IMR-90 (cell line): ENCODE results near the gene ARHGDIA. TPM values are rescaled to one million over a fixed set of nuclear protein-coding genes. Genes with fewer than 3 reads are reported as not detected.

Source experiments
- ATAC-seq: fragments of 200-7000 bp; cut with Tn5 transposase; 2 replicates; pipeline ENCODE4 v1.9.1; 2020; ENCODE audit warnings: low read depth, mild to moderate bottlenecking, moderate library complexity
- BruUV-seq: library from RNA; stranded (reverse); fragments of 400-500 nt; replicated peaks from 2 replicates; lab custom pipeline; 2021; lab: Mats Ljungman, UMichigan
- CTCF ChIA-PET: fragments of 300-600 bp; formaldehyde crosslinking; extraction: SDS; loops from one replicate; lab custom pipeline; 2021; ENCODE audit warnings: antibody characterized with exemption; lab: Yijun Ruan, JAX
- POLR2A ChIA-PET: fragments of 300-600 bp; sonication (Branson Sonifier 250); formaldehyde crosslinking; loops from one replicate; lab custom pipeline; 2022; ENCODE audit warnings: antibody characterized with exemption; ENCODE audit not compliant: unreplicated experiment; lab: Charles Lee
- DNase-seq: peaks from one replicate; pipeline ENCODE4 v3.0.0; 2013
- H2AFZ ChIP-seq: replicated peaks from 2 replicates; pipeline ENCODE3; 2013; ENCODE audit warnings: low read length, mild to moderate bottlenecking; ENCODE audit not compliant: poor library complexity
- H2AK5ac ChIP-seq: 2 replicates; pipeline ENCODE4 v1.6.1; 2013; ENCODE audit warnings: low read depth, low read length, inconsistent platforms
- H2AK9ac ChIP-seq: replicated peaks from 2 replicates; pipeline ENCODE3; 2013; ENCODE audit warnings: mild to moderate bottlenecking, low read depth, low read length, moderate library complexity; ENCODE audit not compliant: poor library complexity
- H2BK120ac ChIP-seq: 2 replicates; pipeline ENCODE4 v1.6.1; 2013; ENCODE audit warnings: low read depth, low read length, inconsistent platforms
- H2BK15ac ChIP-seq: 3 replicates; pipeline ENCODE4 v1.6.1; 2013; ENCODE audit warnings: low read depth, low read length, inconsistent platforms
- H2BK20ac ChIP-seq: 2 replicates; pipeline ENCODE4 v1.6.1; 2013; ENCODE audit warnings: low read depth, mild to moderate bottlenecking, inconsistent platforms, low read length, moderate library complexity
- H2BK5ac ChIP-seq: 2 replicates; pipeline ENCODE4 v1.6.1; 2013; ENCODE audit warnings: mild to moderate bottlenecking, low read depth, low read length, inconsistent platforms; ENCODE audit not compliant: poor library complexity, severe bottlenecking
- H3K14ac ChIP-seq: replicated peaks from 2 replicates; pipeline ENCODE4 v1.6.1; 2013; ENCODE audit warnings: low read depth, low read length, inconsistent platforms
- H3K18ac ChIP-seq: 2 replicates; pipeline ENCODE4 v1.6.1; 2013; ENCODE audit warnings: low read depth, low read length, control low read depth
- H3K23ac ChIP-seq: 2 replicates; pipeline ENCODE4 v1.6.1; 2013; ENCODE audit warnings: low read depth, low read length, inconsistent platforms
- H3K27ac ChIP-seq: 2 replicates; pipeline ENCODE4 v1.5.1; 2013; ENCODE audit warnings: mild to moderate bottlenecking, control low read depth, low read length; ENCODE audit not compliant: insufficient read depth
- H3K27me3 ChIP-seq: 2 replicates; pipeline ENCODE4 v1.6.1; 2013; ENCODE audit warnings: low read length; ENCODE audit not compliant: control insufficient read depth, insufficient read depth
- H3K36me3 ChIP-seq: 2 replicates; pipeline ENCODE4 v1.6.1; 2013; ENCODE audit warnings: low read length, mixed read lengths; ENCODE audit not compliant: control insufficient read depth, insufficient read depth
- H3K4ac ChIP-seq: 2 replicates; pipeline ENCODE4 v1.6.1; 2013; ENCODE audit warnings: low read depth, low read length, inconsistent platforms
- H3K4me1 ChIP-seq: 2 replicates; pipeline ENCODE4 v1.6.1; 2013; ENCODE audit warnings: low read length, mixed read lengths; ENCODE audit not compliant: control insufficient read depth, insufficient read depth
- H3K4me2 ChIP-seq: 2 replicates; pipeline ENCODE4 v1.6.1; 2013; ENCODE audit warnings: low read depth, mild to moderate bottlenecking, control low read depth, low read length, moderate library complexity
- H3K4me3 ChIP-seq: 2 replicates; pipeline ENCODE4 v1.5.1; 2013; ENCODE audit warnings: low read depth, mild to moderate bottlenecking, control low read depth, low read length, moderate library complexity; ENCODE audit not compliant: insufficient read depth
- H3K56ac ChIP-seq: 2 replicates; pipeline ENCODE4 v1.6.1; 2013; ENCODE audit warnings: low read length, inconsistent platforms; ENCODE audit not compliant: insufficient read depth; ENCODE audit errors: extremely low read depth
- H3K79me1 ChIP-seq, 2 experiments: 2 replicates each; pipeline ENCODE4 v1.6.1; 2013; ENCODE audit warnings: low read length in 2 of 2, inconsistent platforms in 1 of 2, low read depth in 1 of 2
- H3K9ac ChIP-seq: 2 replicates; pipeline ENCODE4 v1.6.1; 2013; ENCODE audit warnings: low read depth, low read length, control low read depth
- H3K9me1 ChIP-seq: 2 replicates; pipeline ENCODE4 v1.6.1; 2013; ENCODE audit warnings: low read length, inconsistent platforms; ENCODE audit not compliant: insufficient read depth
- H3K9me3 ChIP-seq: 2 replicates; pipeline ENCODE4 v1.6.1; 2013; ENCODE audit warnings: low read length; ENCODE audit not compliant: control insufficient read depth, insufficient read depth
- H4K20me1 ChIP-seq: 2 replicates; pipeline ENCODE4 v1.6.1; 2013; ENCODE audit warnings: low read length, inconsistent platforms; ENCODE audit not compliant: insufficient read depth
- H4K5ac ChIP-seq: 2 replicates; pipeline ENCODE4 v1.6.1; 2013; ENCODE audit warnings: mild to moderate bottlenecking, low read depth, low read length, control low read depth
- H4K8ac ChIP-seq, 2 experiments: 2 replicates each; pipeline ENCODE4 v1.6.1; 2013; ENCODE audit warnings: low read depth in 2 of 2, low read length in 2 of 2, control low read depth in 1 of 2, inconsistent platforms in 1 of 2
- H4K91ac ChIP-seq: 2 replicates; pipeline ENCODE4 v1.6.1; 2013; ENCODE audit warnings: low read depth, low read length, inconsistent platforms; ENCODE audit not compliant: insufficient read depth
- MAFK ChIP-seq: IDR thresholded peaks from 2 replicates; pipeline ENCODE4 v1.6.1; 2012; ENCODE audit warnings: low read depth, low read length, improper control_type of control experiment
- WGBS, 2 experiments: methylation state at CpG; one replicate each; pipeline versions ENCODE4 v1.1.5 to v1.1.7; 2013; ENCODE audit warnings: missing lambda C conversion rate in 2 of 2; ENCODE audit not compliant: insufficient read length in 1 of 2; ENCODE audit errors: extremely low coverage in 2 of 2; 5-methylcytosine and 5-hydroxymethylcytosine counted together
- dilution Hi-C: fragments of 300-500 bp; cut with HindIII; formaldehyde crosslinking; loops from one replicate; pipeline ENCODE4 v1.14.3; 2018; ENCODE audit warnings: low sequenced_read_pairs; ENCODE audit not compliant: unreplicated experiment
- in situ Hi-C: fragments of 300-500 bp; cut with MboI; formaldehyde crosslinking; loops from 3 replicates; pipeline ENCODE4 v1.14.3; 2019; ENCODE audit warnings: low sequenced_read_pairs, inconsistent platforms, mixed read lengths
- intact Hi-C: fragments of 100-400 bp; cut with micrococcal nuclease; formaldehyde crosslinking; loops from 2 replicates; pipeline ENCODE4 v1.10.0; 2022
- polyA plus RNA-seq, 3 experiments: library from polyadenylated mRNA; depleted of rRNA; stranded (reverse); fragments of >200 nt; gene quantifications; 2 replicates each; pipeline ENCODE4 v1.2.3, GENCODE V29; 2012; ENCODE audit warnings: low replicate concordance in 1 of 3
- total RNA-seq: library from RNA; depleted of rRNA; stranded (reverse); fragments of >200 nt; gene quantifications from 2 replicates; pipeline ENCODE4 v1.2.3, GENCODE V29; 2012

ARHGDIA gene
- total and polyA plus RNA-seq, 2 of the 4 experiments (the other 2 are of a cell fraction) = 62.7 to 362 TPM

DNA sequence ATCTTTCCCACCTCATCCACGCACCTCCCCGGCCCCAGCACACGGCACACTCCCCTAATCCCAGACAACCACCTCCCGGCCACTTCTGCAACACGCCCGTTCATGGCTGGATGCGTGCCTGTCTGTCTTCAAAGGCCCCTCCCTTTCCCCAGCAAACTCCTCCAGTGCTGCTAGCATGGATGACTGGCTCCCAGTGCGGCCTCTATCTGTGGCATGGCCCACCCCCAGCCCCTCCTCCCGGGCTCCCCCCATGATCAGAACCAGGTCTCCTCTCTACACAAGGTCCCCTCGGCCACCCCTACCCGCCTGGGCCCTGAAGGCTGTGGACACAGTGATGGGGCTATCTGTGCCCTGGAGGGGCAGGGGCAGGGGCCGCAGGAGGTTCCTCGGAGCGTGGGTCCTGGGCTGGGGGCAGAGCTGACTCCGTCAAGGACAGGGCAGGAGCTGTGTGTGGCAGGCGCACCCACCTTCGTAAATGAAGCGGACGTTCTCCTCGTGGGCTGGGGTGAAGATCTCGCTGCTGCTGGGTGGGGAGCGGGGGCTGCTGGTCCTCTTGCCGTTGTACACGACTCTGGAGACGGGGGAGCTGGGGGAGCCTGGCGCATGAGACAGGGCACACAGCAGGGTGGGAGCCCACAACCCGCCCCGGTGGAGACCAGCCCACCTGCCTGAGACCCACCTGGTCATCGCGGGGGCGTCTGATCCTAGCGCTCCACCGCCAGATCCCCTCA is 47.2 kb downstream of the ARHGDIA start:
- Histone ChIP-seq H2BK120ac (no peak overlapping the region), H3K23ac (no peak overlapping the region), H3K4ac (no peak overlapping the region), H2AFZ (no peak overlapping the region), H3K9ac (no peak overlapping the region), H3K14ac (no peak overlapping the region), H4K91ac (no peak overlapping the region), H3K56ac (no peak overlapping the region), H3K27ac (no peak overlapping the region), H4K5ac (no peak overlapping the region), H3K4me1 (no peaks in the 10 kb centered on the region), H2AK9ac (no peak overlapping the region), H4K8ac (no peak overlapping the region), H2BK20ac (no peak overlapping the region), H3K9me1 (peaks cover 6% of the 10 kb centered on the region), H4K20me1 (peaks cover 40% of the 10 kb centered on the region), H3K4me3 (no peak overlapping the region), H3K18ac (no peak overlapping the region), H3K79me1 (peaks cover 10 to 35% of the 10 kb centered on the region in 2 experiments; a peak in 3 of 4 replicates), H2BK15ac (no peak overlapping the region), H3K36me3 (peaks cover 14% of the 10 kb centered on the region), H3K27me3 (no peaks in the 10 kb centered on the region), H3K9me3 (no peaks in the 10 kb centered on the region), H2BK5ac (no peak overlapping the region), H2AK5ac (no peak overlapping the region), H3K4me2 (no peak overlapping the region)
- intact Hi-C loops (no loop called here), dilution Hi-C loops (no loop called here), in situ Hi-C loops (no loop called here)
- no TSS peak for BruUV-seq
- no peak for DNase-seq
- no peak for ATAC-seq
- POLR2A ChIA-PET = interaction anchor here (0.5 kb wide), 1 partner anchor 69 kb away, joined by 3 read pairs; no protein-coding TSS in a partner anchor
- TF ChIP-seq MAFK = no peak
- 89% methylated on average over 21 of the region's 33 CpGs; no CpG with 5 or more reads in 1 of the 2 experiments for WGBS, 2 experiments
- CTCF ChIA-PET = no interaction called here
